GM12878 (cell line): ENCODE results near the gene C5. TPM values are rescaled to one million over a fixed set of nuclear protein-coding genes. Genes with fewer than 3 reads are reported as not detected.

ENCODE experiments used
- ATAC-seq: fragments of 200-7000 bp; cut with Tn5 transposase; 3 replicates; pipeline ENCODE4 v1.9.1; 2020; ENCODE audit warnings: mild to moderate bottlenecking, moderate library complexity
- BruUV-seq: library from RNA; stranded (reverse); fragments of 400-500 nt; replicated peaks from 2 replicates; lab custom pipeline; 2021; lab: Mats Ljungman, UMichigan
- CTCF ChIA-PET: fragments of 300-600 bp; sonication (Branson Sonifier 250); formaldehyde crosslinking; extraction: SDS; loops from one replicate; lab custom pipeline; 2021; ENCODE audit warnings: inconsistent platforms; lab: Yijun Ruan, JAX
- POLR2A ChIA-PET: fragments of 350-600 bp; formaldehyde crosslinking; extraction: SDS; loops from one replicate; lab custom pipeline; 2021; ENCODE audit warnings: inconsistent platforms; lab: Charles Lee
- RAD21 ChIA-PET: fragments of 300-600 bp; sonication (Branson Sonifier 250); formaldehyde crosslinking; loops from one replicate; lab custom pipeline; 2023; ENCODE audit warnings: antibody characterized with exemption; ENCODE audit not compliant: unreplicated experiment; lab: Charles Lee
- SMC1A ChIA-PET: fragments of 300-600 bp; sonication (Branson Sonifier 250); formaldehyde crosslinking; loops from one replicate; lab custom pipeline; 2023; ENCODE audit not compliant: unreplicated experiment, uncharacterized antibody; lab: Charles Lee
- DNase-seq: peaks from one replicate; pipeline ENCODE4 v3.0.0-alpha.2; 2011; ENCODE audit warnings: low read depth, low spot score
- FAIRE-seq: peaks from 3 replicates; lab custom pipeline; 2011; peaks lifted over from hg19 to GRCh38; lab: Jason Lieb, UNC
- H2AFZ ChIP-seq: 2 replicates; pipeline ENCODE4 v1.6.0; 2011; ENCODE audit warnings: low read depth, low read length, control low read depth; ENCODE audit not compliant: control insufficient read depth
- H3K27ac ChIP-seq: 2 replicates; pipeline ENCODE4 v1.5.1; 2011; ENCODE audit warnings: control low read depth; ENCODE audit not compliant: control insufficient read depth, insufficient read depth
- H3K27me3 ChIP-seq, 2 experiments: replicated peaks in 1 of 2; 2 replicates each; pipeline versions ENCODE4 v1.6.0 to v1.6.1; 2011; ENCODE audit warnings: low read length in 1 of 2; ENCODE audit not compliant: control insufficient read depth in 2 of 2, insufficient read depth in 2 of 2
- H3K36me3 ChIP-seq, 2 experiments: 2 replicates each; pipeline ENCODE4 v1.5.1; 2011; ENCODE audit warnings: low read length in 1 of 2; ENCODE audit not compliant: control insufficient read depth in 2 of 2, insufficient read depth in 2 of 2
- H3K4me1 ChIP-seq: 2 replicates; pipeline ENCODE4 v1.6.1; 2011; ENCODE audit warnings: mild to moderate bottlenecking, low read length, moderate library complexity, mixed read lengths; ENCODE audit not compliant: control insufficient read depth, insufficient read depth
- H3K4me2 ChIP-seq: 2 replicates; pipeline ENCODE4 v1.6.0; 2011; ENCODE audit warnings: control low read depth; ENCODE audit not compliant: control insufficient read depth, insufficient read depth
- H3K4me3 ChIP-seq: fragments of 200-600 bp; sonication (generic); 2 replicates; pipeline ENCODE4 v1.5.1; 2016
- H3K79me2 ChIP-seq: 2 replicates; pipeline ENCODE4 v1.6.0; 2011; ENCODE audit warnings: low read length; ENCODE audit not compliant: control insufficient read depth, insufficient read depth
- H3K9ac ChIP-seq: 2 replicates; pipeline ENCODE4 v1.8.0; 2011; ENCODE audit warnings: low read length, control low read depth, mixed read lengths; ENCODE audit not compliant: control insufficient read depth, insufficient read depth
- H3K9me3 ChIP-seq: replicated peaks from 3 replicates; pipeline ENCODE4 v1.5.1; 2011; ENCODE audit warnings: mild to moderate bottlenecking, low read length; ENCODE audit not compliant: control insufficient read depth, insufficient read depth
- H4K20me1 ChIP-seq: 2 replicates; pipeline ENCODE4 v1.6.0; 2011; ENCODE audit not compliant: control insufficient read depth, insufficient read depth
- ATF7 ChIP-seq: fragments of 450-650 bp; IDR thresholded peaks from 2 replicates; pipeline ENCODE4 v1.6.1; 2016; ENCODE audit warnings: low read depth, mild to moderate bottlenecking
- CBX3 ChIP-seq: fragments of 200-600 bp; sonication (generic); IDR thresholded peaks from 2 replicates; pipeline ENCODE4 v1.6.1; 2016; ENCODE audit warnings: low read depth, borderline replicate concordance
- CREM ChIP-seq: IDR thresholded peaks from 2 replicates; pipeline ENCODE4 v1.6.1; 2014; ENCODE audit warnings: antibody characterized with exemption, low read depth
- IRF4 ChIP-seq: IDR thresholded peaks from 2 replicates; pipeline ENCODE4 v1.6.1; 2011; ENCODE audit warnings: low read depth, low read length
- MXI1 ChIP-seq: fragments of 150-350 bp; IDR thresholded peaks from 2 replicates; pipeline ENCODE4 v1.6.1; 2011; ENCODE audit warnings: low read depth, mild to moderate bottlenecking, inconsistent platforms, low read length, improper control_type of control experiment
- NR2C1 ChIP-seq: fragments of 450-650 bp; IDR thresholded peaks from 2 replicates; pipeline ENCODE4 v1.6.1; 2017; ENCODE audit warnings: antibody characterized with exemption, mild to moderate bottlenecking, moderate library complexity
- POLR2AphosphoS5 ChIP-seq: IDR thresholded peaks from 2 replicates; pipeline ENCODE4 v1.6.1; 2011; ENCODE audit warnings: mild to moderate bottlenecking, low read length, inconsistent platforms
- RAD21 ChIP-seq: IDR thresholded peaks from 2 replicates; pipeline ENCODE4 v1.6.1; 2011; ENCODE audit warnings: mild to moderate bottlenecking, low read depth, low read length, moderate library complexity; ENCODE audit not compliant: insufficient read depth
- RCOR1 ChIP-seq: conservative IDR thresholded peaks from 2 replicates; pipeline ENCODE4 v1.6.1; 2012; ENCODE audit warnings: low read depth, low read length, improper control_type of control experiment
- YY1 ChIP-seq: IDR thresholded peaks from 2 replicates; pipeline ENCODE4 v1.6.1; 2011; ENCODE audit warnings: low read depth, mild to moderate bottlenecking, low read length
- ZZZ3 ChIP-seq: IDR thresholded peaks from 2 replicates; pipeline ENCODE4 v1.6.1; 2011; ENCODE audit warnings: low read depth; ENCODE audit not compliant: control insufficient read depth, insufficient read length
- WGBS: methylation state at CpG from one replicate; pipeline ENCODE4 v1.1.6; 2016; ENCODE audit warnings: low lambda C conversion rate; ENCODE audit not compliant: insufficient replicate concordance, insufficient coverage; ENCODE audit errors: missing lambda C conversion rate; 5-methylcytosine and 5-hydroxymethylcytosine counted together
- in situ Hi-C: fragments of 300-500 bp; cut with MboI; formaldehyde crosslinking; loops from 9 replicates; pipeline ENCODE4 v1.14.3; 2018; ENCODE audit warnings: mixed read lengths
- intact Hi-C: fragments of 100-400 bp; cut with micrococcal nuclease; formaldehyde crosslinking; loops from one replicate; pipeline ENCODE4 v1.14.2; 2022; ENCODE audit not compliant: unreplicated experiment
- polyA plus RNA-seq, 11 experiments: library from polyadenylated mRNA; depleted of rRNA in 4 of 11; unstranded in 6 of 11; stranded (reverse) in 5 of 11; fragments of >200 nt; fragmentation: Nextera tagmentation in 4 of 11; fragmentation: Illumina TruSeq in 1 of 11; extraction: Ambion mirVana in 4 of 11; extraction: Trizol in 1 of 11; gene quantifications; 1 replicate in 1 of 11; 2 replicates in 10 of 11; pipeline versions ENCODE4 v1.2.1 to v1.2.3, GENCODE V29; 2011 to 2016; ENCODE audit warnings: inconsistent platforms in 2 of 11, missing spikeins in 2 of 11, low read depth in 1 of 11
- total RNA-seq, 4 experiments: library from RNA; depleted of rRNA in 3 of 4; stranded (reverse); fragments of >200 nt in 3 of 4; fragmentation: Illumina TruSeq in 1 of 4; extraction: Trizol in 1 of 4; gene quantifications; 2 replicates each; pipeline versions ENCODE4 v1.2.1 to v1.2.3, GENCODE V29; 2013 to 2021

The C5 gene
- total and polyA plus RNA-seq, 10 of the 15 experiments (the other 5 are each of a cell fraction or from before 2014, with no cell fraction given) = 0.39 to 2.2 (median 1.2) TPM

- no TSS peak for BruUV-seq
- in situ Hi-C loops = no loop called here
- no peaks in the 10 kb centered on the region for H3K4me1 ChIP-seq
- H3K4me2 ChIP-seq = no peak overlapping the region
- no peak overlapping the region for H3K9ac ChIP-seq
- TF ChIP-seq IRF4 (no peak), YY1 (no peak)
- H3K4me3 ChIP-seq = no peak overlapping the region
- FAIRE-seq (no peak), DNase-seq (no peak), ATAC-seq (no peak)
- ChIA-PET CTCF (interaction anchor here (0.6 to 1.3 kb wide), 3 partner anchors 11 to 1125 kb away, joined by 3 to 8 read pairs (median 7); no protein-coding TSS in a partner anchor), RAD21 (no interaction called here), POLR2A (no interaction called here), SMC1A (interaction anchor here (0.9 to 1.4 kb wide), 3 partner anchors 9 to 17 kb away, joined by 3 to 4 read pairs (median 3); no protein-coding TSS in a partner anchor)
- H3K79me2 ChIP-seq = no peaks in the 10 kb centered on the region
- no peaks in the 10 kb centered on the region for H4K20me1 ChIP-seq
- H3K9me3 ChIP-seq = no peaks in the 10 kb centered on the region
- intact Hi-C loops = no loop called here
- H3K36me3 ChIP-seq = no peaks in the 10 kb centered on the region
- no peak overlapping the region for H3K27ac ChIP-seq
- no peak overlapping the region for H2AFZ ChIP-seq
- no peaks in the 10 kb centered on the region for H3K27me3 ChIP-seq
- WGBS = 64% methylated on average over 3 of the region's 3 CpGs
These were observed 79.8 kb downstream of the C5 start for GRCh38 chr9:120970244-120970643.

- no peak for FAIRE-seq
These were observed 84.1 kb downstream of the C5 start for GRCh38 chr9:120966013-120966369.

More at GRCh38 chr9:120966013-120966369, 84.1 kb downstream of the C5 start:
- Histone ChIP-seq H2AFZ (no peak overlapping the region), H3K9me3 (no peaks in the 10 kb centered on the region), H3K79me2 (no peaks in the 10 kb centered on the region), H3K27me3 (no peaks in the 10 kb centered on the region), H3K36me3 (no peaks in the 10 kb centered on the region), H3K4me2 (no peak overlapping the region), H3K9ac (no peak overlapping the region), H3K27ac (no peak overlapping the region), H3K4me1 (no peaks in the 10 kb centered on the region), H4K20me1 (no peaks in the 10 kb centered on the region), H3K4me3 (no peak overlapping the region)
- 91% methylated on average over 3 of the region's 3 CpGs for WGBS
- in situ Hi-C loops = loop anchor here (5.0 kb wide), 1 partner anchor 51 kb away; no protein-coding TSS in a partner anchor
- POLR2A ChIA-PET = no interaction called here
- no TSS peak for BruUV-seq
- CTCF ChIA-PET = interaction anchor here (3.3 kb wide), 1 partner anchor 15 kb away, joined by 16 read pairs; no protein-coding TSS in a partner anchor
- SMC1A ChIA-PET = interaction anchor here (1.4 kb wide), 1 partner anchor 15 kb away, joined by 5 read pairs; no protein-coding TSS in a partner anchor
- no peak for TF ChIP-seq RCOR1
- TF ChIP-seq NR2C1 = no peak
- TF ChIP-seq MXI1 = no peak
- TF ChIP-seq POLR2AphosphoS5 = no peak
- TF ChIP-seq CREM = no peak
- TF ChIP-seq ATF7 = no peak
- no peak for TF ChIP-seq ZZZ3
- TF ChIP-seq CBX3 = no peak
- no peak for TF ChIP-seq RAD21
- intact Hi-C loops = no loop called here
- ATAC-seq (no peak), DNase-seq (no peak)
- RAD21 ChIA-PET = no interaction called here
